Choroid plexus epithelial cell (primary cell): ENCODE data around the gene SFMBT2.

Experiments used
- DNase-seq: peaks from one replicate; pipeline ENCODE4 v3.0.0-alpha.2; 2010; ENCODE audit warnings: low read depth
- H3K4me3 ChIP-seq: 2 replicates; pipeline ENCODE4 v1.5.1; 2011; ENCODE audit warnings: low read depth, mild to moderate bottlenecking, control low read depth, low read length, moderate library complexity
- TF ChIP-seq, protein P1 (sequence below): conservative IDR thresholded peaks from 2 replicates; pipeline ENCODE4 v1.5.1; 2011; ENCODE audit warnings: low read depth, mild to moderate bottlenecking, control low read depth, inconsistent platforms, low read length, moderate library complexity

Gene SFMBT2

DNA sequence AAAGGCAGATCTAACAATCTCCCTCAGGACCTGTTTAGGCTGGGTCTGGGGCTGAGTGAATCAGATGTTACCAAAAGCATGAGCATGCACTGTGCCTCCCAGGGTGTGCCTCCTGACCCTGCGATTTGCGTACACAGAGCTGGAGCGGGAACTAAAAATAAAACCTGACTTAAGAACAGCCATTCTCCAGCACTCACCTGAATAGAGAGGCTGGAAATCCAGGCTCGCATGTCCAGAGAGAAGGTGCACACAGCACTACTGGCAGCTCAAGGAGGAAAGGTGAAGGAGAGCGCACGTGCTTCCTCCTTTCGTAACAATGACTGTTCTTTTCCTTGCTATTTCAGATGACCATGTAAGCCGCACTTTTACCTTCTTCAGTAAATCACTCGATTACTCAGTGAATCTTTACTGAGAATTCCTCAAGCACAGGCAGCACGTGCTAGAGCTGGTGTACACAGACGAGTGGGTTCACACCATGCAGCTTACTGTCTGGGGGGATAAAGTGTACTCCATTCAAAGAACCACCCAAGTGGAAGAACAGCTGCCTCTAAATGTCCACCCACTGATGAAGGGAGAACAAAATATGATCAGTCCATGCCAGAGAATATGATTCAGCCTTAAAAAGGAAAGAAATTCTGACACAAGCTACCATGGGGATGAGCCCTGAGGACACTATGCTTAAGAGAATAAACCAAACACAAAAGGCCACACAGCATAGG, 45.6 kb downstream of the SFMBT2 start:
- TF ChIP-seq, protein P1, sequence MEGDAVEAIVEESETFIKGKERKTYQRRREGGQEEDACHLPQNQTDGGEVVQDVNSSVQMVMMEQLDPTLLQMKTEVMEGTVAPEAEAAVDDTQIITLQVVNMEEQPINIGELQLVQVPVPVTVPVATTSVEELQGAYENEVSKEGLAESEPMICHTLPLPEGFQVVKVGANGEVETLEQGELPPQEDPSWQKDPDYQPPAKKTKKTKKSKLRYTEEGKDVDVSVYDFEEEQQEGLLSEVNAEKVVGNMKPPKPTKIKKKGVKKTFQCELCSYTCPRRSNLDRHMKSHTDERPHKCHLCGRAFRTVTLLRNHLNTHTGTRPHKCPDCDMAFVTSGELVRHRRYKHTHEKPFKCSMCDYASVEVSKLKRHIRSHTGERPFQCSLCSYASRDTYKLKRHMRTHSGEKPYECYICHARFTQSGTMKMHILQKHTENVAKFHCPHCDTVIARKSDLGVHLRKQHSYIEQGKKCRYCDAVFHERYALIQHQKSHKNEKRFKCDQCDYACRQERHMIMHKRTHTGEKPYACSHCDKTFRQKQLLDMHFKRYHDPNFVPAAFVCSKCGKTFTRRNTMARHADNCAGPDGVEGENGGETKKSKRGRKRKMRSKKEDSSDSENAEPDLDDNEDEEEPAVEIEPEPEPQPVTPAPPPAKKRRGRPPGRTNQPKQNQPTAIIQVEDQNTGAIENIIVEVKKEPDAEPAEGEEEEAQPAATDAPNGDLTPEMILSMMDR, result no peak
- no peak overlapping the region for H3K4me3 ChIP-seq
- no peak for DNase-seq

DNA sequence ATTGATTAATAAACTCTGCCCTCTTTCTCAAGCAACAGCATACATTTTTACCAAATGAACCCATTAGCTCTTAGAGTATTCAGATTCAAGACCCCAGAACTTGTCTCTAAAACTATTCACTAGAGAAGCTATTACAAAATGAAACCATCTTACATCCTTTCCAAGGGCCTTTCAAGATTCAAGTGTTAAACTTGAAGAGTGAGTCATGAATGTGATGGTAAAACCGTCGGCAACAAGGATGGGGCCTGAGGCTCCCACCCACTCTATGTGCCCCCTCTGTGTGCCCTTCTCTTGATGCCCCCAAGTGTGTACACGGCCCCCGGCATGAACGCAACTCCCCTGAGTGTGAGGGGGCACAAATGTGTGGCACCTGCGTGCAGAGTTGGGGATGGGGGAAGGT, 46.4 kb downstream of the SFMBT2 start:
- no peak overlapping the region for H3K4me3 ChIP-seq
- no peak for DNase-seq
- TF ChIP-seq, protein P1, result no peak

DNA sequence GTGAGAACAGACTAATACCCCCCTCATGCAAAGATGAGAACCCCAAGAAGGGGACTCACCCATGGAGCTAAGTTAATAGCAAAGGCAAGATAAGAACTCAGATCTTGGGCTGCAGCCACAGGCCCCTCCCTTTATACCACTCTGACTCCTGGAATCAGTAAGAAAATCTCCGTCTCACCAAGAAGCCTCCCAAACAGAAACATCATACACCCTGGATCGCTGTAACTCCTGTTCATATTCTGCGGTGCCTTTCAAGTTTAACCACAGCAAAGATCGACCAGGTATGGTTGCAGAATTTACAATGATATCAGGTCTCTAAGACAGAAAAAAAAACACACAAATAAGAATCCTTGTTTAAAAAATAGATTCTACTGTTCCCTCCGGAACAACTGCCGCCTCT, 47.1 kb downstream of the SFMBT2 start:
- TF ChIP-seq, protein P1, result no peak
- H3K4me3 ChIP-seq, result no peak overlapping the region
- no peak for DNase-seq

DNA sequence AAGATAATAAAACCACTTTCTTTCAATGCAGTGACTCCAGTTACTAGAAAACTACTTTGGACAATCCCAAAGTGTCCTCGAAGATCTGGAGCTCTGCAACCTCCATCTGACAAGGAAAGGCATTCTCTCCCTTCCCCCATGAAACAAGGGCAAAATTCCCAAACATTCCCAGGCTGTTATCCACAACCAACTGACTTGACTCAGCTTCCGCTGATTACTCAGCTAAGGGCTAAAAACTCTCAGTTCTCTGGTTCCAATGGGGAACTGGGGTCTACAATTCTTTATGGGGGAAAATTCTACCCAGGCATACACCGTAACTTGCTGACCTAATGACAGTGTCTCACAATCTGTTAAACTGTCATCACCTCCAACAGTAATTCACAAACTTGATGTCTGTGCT, 48.4 kb downstream of the SFMBT2 start:
- no peak for DNase-seq
- no peak overlapping the region for H3K4me3 ChIP-seq
- TF ChIP-seq, protein P1, result no peak

DNA sequence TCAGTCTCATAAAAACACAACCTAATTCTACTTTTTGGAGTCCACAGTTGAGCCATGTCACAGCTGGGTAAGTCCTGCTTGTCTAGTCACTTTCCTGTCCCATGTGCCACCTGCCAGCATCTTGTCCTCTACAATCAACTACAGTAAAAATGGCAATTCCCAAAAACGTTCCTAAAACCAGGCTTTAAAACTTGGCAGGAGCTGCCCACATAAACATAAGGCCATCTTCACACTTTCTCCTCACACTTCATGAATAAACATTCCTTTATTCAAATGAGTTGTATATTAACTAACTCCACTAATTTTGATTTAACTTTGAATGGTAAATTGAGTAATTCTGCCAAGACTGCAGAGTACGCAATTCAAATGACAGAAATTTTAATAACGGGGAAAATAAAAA, 49.5 kb downstream of the SFMBT2 start:
- TF ChIP-seq, protein P1, result no peak
- DNase-seq, result no peak
- no peak overlapping the region for H3K4me3 ChIP-seq

DNA sequence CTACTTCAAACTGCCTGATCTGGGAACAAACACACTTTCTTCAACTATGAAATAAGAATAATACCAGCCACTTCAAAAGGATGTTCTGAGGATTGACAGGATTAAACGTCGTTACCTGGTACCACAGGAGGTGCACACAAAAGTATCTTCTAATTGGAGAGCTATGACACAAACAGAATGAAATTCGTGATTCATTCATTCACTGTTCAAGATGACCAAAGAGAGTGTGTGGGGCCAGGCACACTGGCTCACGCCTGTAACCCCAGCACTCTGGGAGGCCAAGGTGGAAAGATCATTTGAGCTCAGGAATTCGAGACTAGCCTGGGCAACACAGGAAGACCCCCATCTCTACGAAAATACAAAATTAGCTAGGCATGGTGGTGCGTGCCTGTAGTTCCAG, 50.9 kb downstream of the SFMBT2 start:
- H3K4me3 ChIP-seq, result no peak overlapping the region
- no peak for DNase-seq
- TF ChIP-seq, protein P1, result no peak

DNA sequence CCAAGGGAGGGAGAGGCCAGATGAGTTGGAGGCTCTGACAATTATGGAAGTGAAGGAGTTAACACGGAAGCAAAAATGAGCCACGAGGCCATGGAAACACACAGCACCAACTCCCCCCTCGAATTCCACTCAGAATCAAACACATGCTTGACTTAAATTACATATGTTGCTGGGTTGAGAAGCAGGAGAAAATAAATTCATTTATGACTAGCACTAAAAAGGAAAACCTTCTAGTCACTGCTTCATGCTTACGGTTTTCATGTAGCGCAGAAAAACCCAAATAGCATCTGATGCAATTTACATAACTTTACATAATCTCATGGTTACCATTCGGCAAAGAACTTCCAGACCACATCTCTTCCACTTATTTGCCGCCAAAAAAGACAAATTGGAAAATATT, 51.5 kb downstream of the SFMBT2 start:
- H3K4me3 ChIP-seq, result no peak overlapping the region
- no peak for DNase-seq
- TF ChIP-seq, protein P1, result no peak
